Measurements from ENCODE around the gene MUC5AC. TPM values are rescaled to one million over a fixed set of nuclear protein-coding genes. Genes with fewer than 3 reads are reported as not detected.

MUC5AC gene
- total RNA-seq, 1 donor from 2014 or later = not detected

DNA sequence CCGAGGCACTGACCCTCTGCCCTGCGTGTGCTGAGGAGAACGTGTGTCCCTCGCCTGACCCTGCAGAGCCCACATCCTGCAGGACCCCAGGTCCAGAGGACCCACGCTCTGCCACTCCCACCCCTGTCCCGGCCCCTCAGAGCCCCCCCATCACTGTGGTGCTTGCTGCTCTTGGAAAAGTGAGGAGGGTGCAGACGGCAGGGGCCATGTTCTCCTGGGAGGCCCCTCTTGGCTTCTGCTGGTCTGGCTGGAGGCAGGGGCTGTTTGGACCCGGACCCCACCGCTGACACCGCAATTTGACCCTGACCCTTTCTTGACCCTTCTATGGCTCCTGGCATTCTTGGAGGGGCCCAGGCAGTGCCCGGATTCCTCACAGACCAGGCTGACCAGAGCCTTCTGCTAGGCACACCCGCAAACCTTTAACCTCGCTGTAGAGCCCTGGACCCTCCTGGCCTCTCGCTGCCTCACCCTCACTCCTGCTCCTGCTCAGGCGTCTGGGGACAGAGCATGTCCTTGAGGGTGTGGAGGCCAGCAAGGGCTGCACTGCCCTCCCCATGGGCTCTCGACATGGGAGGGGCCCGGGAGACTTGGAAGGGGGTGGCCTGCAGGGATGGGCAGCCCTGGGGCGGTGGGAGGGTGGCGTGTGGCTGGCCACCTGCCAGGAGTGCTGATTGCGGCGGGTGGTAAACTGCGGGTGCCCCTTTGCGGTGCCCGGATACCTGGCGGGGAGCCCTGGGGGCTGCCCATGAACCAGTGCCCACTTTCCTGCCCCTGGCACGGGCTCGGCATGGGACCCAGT is 37.0 kb upstream of the MUC5AC start:
- H3K27me3 Mint-ChIP-seq (ENCODE audit: unreplicated experiment) = peaks cover 14% of the 10 kb centered on the region
- no peak for DNase-seq (ENCODE audit: low spot score)
- no peak overlapping the region for H3K27ac Mint-ChIP-seq (ENCODE audit: unreplicated experiment)
- H3K9me3 Mint-ChIP-seq (ENCODE audit: unreplicated experiment) = no peaks in the 10 kb centered on the region
- no peak overlapping the region for H3K4me3 Mint-ChIP-seq (ENCODE audit: unreplicated experiment)
- H3K36me3 Mint-ChIP-seq (ENCODE audit: low read depth, unreplicated experiment) = no peaks in the 10 kb centered on the region
- no peaks in the 10 kb centered on the region for H3K4me1 Mint-ChIP-seq (ENCODE audit: unreplicated experiment)
- TF ChIP-seq CTCF (IDR thresholded peaks at IDR 0.05; ENCODE audit: unreplicated experiment) = no peak

DNA sequence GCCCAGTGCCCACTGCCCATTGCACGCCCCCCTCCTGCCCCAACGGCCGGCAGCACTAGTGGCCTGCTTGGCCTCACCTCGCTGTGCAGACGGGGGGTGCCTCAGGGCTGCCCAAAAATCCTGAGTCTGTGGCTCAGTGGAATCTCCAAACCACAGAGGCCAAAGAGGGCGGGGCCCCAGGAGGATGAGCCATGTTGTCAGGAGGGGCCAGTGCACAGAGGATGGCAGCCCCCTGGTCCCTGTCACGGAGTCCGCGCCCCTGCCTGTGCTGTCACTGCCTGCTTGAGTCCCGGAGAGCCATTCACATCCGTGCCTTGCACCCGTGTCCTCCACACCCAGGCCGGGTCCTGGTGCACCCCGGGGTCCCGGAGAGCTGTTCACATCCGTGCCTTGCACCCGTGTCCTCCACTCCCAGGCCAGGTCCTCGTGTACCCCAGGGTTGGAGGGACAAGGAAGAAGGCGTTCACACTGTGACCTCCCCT is 36.4 kb upstream of the MUC5AC start:
- Mint-ChIP-seq H3K9me3 (ENCODE audit: unreplicated experiment) (no peaks in the 10 kb centered on the region), H3K27ac (ENCODE audit: unreplicated experiment) (no peak overlapping the region), H3K4me3 (ENCODE audit: unreplicated experiment) (no peak overlapping the region), H3K27me3 (ENCODE audit: unreplicated experiment) (peaks cover 14% of the 10 kb centered on the region), H3K36me3 (ENCODE audit: low read depth, unreplicated experiment) (no peaks in the 10 kb centered on the region), H3K4me1 (ENCODE audit: unreplicated experiment) (no peaks in the 10 kb centered on the region)
- no peak for TF ChIP-seq CTCF (IDR thresholded peaks at IDR 0.05; ENCODE audit: unreplicated experiment)
- DNase-seq (ENCODE audit: low spot score) = no peak

- H3K4me3 Mint-ChIP-seq (ENCODE audit: unreplicated experiment) = no peak overlapping the region
- TF ChIP-seq CTCF (IDR thresholded peaks at IDR 0.05; ENCODE audit: unreplicated experiment) = no peak
- H3K27me3 Mint-ChIP-seq (ENCODE audit: unreplicated experiment) = peaks cover 12% of the 10 kb centered on the region
- no peak overlapping the region for H3K27ac Mint-ChIP-seq (ENCODE audit: unreplicated experiment)
- H3K9me3 Mint-ChIP-seq (ENCODE audit: unreplicated experiment) = no peaks in the 10 kb centered on the region
- peak; percentile 4 for DNase-seq (ENCODE audit: low spot score)
- no peaks in the 10 kb centered on the region for H3K4me1 Mint-ChIP-seq (ENCODE audit: unreplicated experiment)
- H3K36me3 Mint-ChIP-seq (ENCODE audit: low read depth, unreplicated experiment) = no peaks in the 10 kb centered on the region
Observed at GRCh38 chr11:1121813-1122663, 35.7 kb upstream of the MUC5AC start.

DNA sequence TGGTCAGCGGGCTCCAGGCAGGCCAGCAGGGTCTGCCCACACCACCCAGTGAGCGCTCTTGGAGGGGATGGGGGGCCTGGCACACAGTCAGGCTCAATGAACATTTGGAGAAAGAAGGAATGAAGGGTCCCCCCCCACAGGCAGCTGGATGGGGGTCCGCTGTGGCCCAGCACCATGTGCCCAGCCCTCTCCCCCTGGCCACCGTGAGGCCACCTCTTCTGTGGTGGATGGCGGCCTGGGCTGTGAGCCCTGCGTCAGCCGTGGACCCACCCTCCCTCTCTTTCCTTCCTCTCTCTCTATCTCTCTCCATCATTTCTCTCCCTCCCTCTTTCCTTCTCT is 35.1 kb upstream of the MUC5AC start:
- peaks cover 14% of the 10 kb centered on the region for H3K27me3 Mint-ChIP-seq (ENCODE audit: unreplicated experiment)
- no peak for DNase-seq (ENCODE audit: low spot score)
- H3K36me3 Mint-ChIP-seq (ENCODE audit: low read depth, unreplicated experiment) = no peaks in the 10 kb centered on the region
- no peak overlapping the region for H3K27ac Mint-ChIP-seq (ENCODE audit: unreplicated experiment)
- H3K4me3 Mint-ChIP-seq (ENCODE audit: unreplicated experiment) = no peak overlapping the region
- H3K9me3 Mint-ChIP-seq (ENCODE audit: unreplicated experiment) = no peaks in the 10 kb centered on the region
- TF ChIP-seq CTCF (IDR thresholded peaks at IDR 0.05; ENCODE audit: unreplicated experiment) = no peak
- H3K4me1 Mint-ChIP-seq (ENCODE audit: unreplicated experiment) = no peaks in the 10 kb centered on the region

DNA sequence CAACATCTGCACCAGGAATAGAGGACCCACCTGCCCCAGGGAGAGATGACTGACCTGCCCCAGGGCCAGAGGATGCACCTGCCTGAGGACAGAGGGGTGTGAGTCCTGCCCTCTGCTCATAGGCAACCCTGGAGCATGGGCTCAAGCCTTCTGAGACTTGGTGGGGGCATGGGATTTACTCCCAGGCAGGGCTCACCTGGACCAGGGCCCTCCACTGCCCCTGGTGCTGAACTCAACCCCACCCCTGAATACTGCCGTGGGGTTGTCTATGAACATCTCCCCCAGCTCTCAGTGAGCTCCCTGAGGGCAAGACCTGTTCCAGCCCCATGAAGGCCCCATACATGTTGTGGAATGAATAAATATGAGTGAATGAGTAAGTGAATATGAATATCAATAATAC is 33.8 kb upstream of the MUC5AC start:
- Mint-ChIP-seq H3K4me3 (ENCODE audit: unreplicated experiment) (no peak overlapping the region), H3K9me3 (ENCODE audit: unreplicated experiment) (no peaks in the 10 kb centered on the region), H3K27me3 (ENCODE audit: unreplicated experiment) (peaks cover 14% of the 10 kb centered on the region), H3K27ac (ENCODE audit: unreplicated experiment) (no peak overlapping the region), H3K4me1 (ENCODE audit: unreplicated experiment) (no peaks in the 10 kb centered on the region), H3K36me3 (ENCODE audit: low read depth, unreplicated experiment) (no peaks in the 10 kb centered on the region)
- TF ChIP-seq CTCF (IDR thresholded peaks at IDR 0.05; ENCODE audit: unreplicated experiment) = no peak
- no peak for DNase-seq (ENCODE audit: low spot score)
